ENCODE data around the gene OGFR.

OGFR gene

DNA sequence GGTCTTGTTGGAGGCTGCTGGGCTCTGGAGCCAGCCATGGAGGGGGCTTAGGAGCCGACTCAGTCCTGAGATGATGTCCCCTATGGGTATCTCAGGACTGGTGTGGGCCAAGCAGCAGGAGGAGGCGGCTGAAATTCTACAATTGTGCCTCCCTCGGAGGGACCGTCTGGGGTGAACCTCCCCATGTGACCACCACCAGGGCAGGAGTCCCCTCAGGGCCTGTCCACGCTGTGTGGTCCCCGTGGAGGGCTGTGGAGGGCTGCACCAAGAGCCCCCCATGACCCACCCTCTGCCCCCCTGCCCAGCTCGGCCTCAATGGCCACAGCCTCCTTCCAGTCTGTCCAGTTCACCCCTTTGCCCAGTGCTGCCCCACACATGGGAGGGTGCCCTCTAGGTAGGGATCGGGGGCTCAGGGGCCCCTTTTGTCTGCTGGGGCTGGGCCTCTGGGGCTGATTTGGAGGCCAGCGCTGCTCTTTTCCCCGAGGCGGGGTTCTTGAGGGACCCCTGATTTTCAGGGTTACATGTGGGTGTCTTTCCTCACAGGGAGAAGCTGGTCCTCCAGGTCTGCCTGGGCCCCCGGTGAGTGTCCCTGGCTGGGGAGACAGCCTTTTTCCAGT, 13.4 kb downstream of the OGFR start:
- Mint-ChIP-seq H3K36me3 (ENCODE audit: low read depth) (no peaks in the 10 kb centered on the region), H3K4me1 (ENCODE audit: low read depth) (peaks cover 11% of the 10 kb centered on the region), H3K27ac (no peak overlapping the region), H3K27me3 (peaks cover 43% of the 10 kb centered on the region), H3K9me3 (no peaks in the 10 kb centered on the region), H3K4me3 (no peak overlapping the region)
- no peak for DNase-seq

DNA sequence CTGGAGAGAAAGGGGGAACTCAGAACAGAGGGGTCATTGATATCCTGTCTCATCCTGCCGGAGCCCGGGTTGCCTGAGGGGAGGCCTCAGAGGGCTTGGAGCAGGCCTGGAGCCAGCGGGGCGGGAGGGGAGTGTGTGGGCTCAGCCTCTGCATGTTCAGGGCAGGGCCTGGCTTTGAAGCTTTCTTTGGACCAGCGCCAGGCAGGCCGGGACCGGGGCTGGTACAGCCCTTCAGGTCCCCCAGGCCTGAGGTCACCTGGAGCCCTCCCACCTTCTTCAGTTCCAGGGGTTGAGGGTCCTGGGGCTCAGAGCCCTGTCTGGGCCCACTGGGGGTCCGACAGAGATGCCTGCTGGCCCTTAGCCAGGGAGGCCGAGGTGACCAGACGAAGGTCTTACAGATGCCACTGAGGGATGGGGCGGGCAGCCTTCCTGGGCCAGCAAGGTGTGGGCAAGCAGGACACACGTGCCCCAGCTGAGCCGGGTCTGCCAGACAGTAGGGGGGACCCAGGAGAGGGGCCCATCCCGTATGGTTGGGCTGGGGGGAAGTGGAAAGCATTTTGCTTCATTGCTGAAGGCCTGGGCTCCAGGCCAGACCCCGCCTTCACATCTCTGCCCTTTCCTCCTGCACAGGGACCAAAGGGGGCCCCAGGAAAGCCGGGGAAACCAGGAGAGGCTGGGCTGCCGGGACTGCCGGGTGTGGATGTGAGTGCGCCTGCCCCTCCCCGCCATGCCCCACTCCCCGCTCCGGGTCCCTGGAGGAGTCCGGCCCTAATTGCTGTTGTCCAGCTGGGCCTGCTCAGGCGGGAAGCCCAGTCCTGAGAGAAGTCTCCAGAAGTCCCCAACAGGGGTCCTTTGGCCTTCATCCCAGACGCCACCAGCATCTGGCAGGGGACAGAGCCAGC, 14.2 kb downstream of the OGFR start:
- Mint-ChIP-seq H3K9me3 (no peaks in the 10 kb centered on the region), H3K27me3 (peaks cover 43% of the 10 kb centered on the region), H3K4me1 (ENCODE audit: low read depth) (peaks cover 11% of the 10 kb centered on the region), H3K27ac (no peak overlapping the region), H3K4me3 (no peak overlapping the region), H3K36me3 (ENCODE audit: low read depth) (no peaks in the 10 kb centered on the region)
- no peak for DNase-seq

DNA sequence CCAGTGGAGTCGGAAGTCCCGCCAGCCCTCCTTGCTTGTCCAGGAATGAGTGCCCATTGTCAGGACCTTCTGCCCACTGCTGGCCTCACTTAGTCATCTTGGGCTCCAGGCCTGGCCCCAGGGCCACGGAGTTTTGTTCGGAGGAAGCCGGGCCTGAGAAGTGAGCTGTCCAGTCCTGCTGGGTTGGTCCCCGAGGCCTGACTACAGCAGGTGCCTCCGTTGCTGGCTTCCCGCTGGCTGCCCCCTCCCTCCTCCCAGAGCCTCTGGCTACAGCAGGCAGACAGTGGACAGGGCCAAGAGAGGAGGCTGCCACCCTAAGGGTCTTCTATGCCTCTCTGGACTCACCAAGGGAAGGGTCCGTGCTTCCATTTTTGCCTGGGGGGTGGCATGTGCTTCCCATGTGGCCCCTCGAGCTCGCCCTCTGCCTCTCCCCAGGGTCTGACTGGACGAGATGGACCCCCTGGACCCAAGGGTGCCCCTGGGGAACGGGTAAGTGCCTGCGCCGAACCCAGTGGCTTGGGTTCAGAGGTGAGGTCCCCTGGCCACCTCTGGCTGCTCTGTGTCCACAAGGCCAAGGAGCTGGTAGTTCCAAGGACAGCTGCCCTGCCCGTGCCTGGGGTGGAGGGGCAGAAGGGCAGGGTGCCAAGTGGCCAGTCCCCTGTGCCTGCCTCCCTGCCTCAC, 15.0 kb downstream of the OGFR start:
- Mint-ChIP-seq H3K4me1 (ENCODE audit: low read depth) (peaks cover 9% of the 10 kb centered on the region), H3K36me3 (ENCODE audit: low read depth) (no peaks in the 10 kb centered on the region), H3K4me3 (no peak overlapping the region), H3K27ac (no peak overlapping the region), H3K9me3 (no peaks in the 10 kb centered on the region), H3K27me3 (peaks cover 41% of the 10 kb centered on the region)
- no peak for DNase-seq

DNA sequence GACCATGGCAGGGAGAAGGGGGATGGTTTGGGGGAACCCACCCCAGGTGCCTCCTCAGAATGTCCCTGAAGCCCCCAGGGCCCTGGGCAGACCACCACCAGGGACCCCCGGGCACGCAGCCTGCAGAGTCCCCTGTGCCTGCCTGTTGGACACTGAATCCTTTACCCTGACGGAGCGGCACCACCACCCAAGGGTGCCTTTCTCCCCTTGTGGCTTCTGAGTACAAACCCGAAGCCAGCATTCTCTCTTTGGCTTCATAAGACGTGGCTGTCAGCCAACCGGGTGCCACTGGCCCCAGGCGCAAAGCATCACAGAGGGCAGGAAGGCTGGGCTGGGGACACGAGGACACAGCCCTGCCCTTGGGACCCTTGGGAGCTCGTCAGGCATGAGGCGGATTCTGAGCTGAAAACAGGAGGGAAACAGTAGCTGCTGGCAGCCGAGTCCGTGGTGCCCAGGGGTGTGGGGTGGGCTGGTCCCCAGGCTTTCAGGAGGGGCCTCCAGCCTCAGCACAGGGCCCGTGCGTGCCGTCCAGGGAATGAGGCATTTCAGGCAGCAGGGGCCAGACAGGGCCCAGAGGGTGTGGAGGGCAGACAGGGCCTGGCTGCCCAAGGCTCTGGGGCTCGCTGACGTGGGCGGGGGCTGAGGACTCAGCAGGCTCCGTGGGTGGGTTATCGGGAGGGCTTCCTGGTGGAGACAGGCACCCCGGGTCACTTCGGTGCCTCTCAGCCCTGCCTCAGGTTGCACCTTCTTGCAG, 15.8 kb downstream of the OGFR start:
- Mint-ChIP-seq H3K9me3 (no peaks in the 10 kb centered on the region), H3K27ac (no peak overlapping the region), H3K36me3 (ENCODE audit: low read depth) (no peaks in the 10 kb centered on the region), H3K4me3 (no peak overlapping the region), H3K27me3 (peaks cover 35% of the 10 kb centered on the region), H3K4me1 (ENCODE audit: low read depth) (peaks cover 7% of the 10 kb centered on the region)
- DNase-seq = no peak

DNA sequence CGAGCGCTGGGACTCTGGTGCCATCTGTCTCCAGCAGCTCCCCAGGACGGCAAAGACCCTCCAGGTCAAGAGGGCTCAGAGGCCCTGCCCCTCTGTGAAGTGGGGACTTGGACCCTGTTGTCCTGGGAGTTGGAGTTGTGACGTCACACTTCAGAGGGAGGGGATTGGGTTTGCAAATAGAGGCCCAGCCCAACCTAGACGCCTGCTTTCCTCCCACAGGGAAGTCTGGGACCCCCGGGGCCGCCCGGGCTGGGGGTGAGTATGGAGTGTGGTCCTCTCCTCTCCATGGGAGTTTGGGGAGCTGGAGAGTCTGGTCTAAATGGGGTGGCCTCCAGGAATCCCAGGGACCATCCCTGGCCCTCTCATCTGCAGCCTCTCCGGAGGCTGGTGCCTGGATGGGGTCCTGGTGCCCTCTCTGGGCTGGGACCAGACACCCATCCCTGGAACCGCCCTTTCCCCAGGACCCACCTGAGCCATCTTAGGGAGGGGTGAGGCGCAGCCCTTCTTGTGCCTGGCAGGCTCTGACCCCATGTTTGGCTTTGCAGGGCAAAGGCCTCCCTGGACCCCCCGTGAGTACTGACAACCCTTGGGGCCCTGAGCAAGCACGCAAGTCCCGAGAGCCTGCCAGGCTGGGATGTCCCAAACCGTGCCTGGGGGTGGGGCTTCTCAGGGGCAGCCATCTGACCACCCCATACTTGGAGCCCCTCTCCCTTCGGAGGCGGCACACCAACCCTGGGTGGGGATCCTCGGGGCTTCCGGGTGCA, 16.5 kb downstream of the OGFR start:
- Mint-ChIP-seq H3K27ac (no peak overlapping the region), H3K4me1 (ENCODE audit: low read depth) (peaks cover 2% of the 10 kb centered on the region), H3K36me3 (ENCODE audit: low read depth) (no peaks in the 10 kb centered on the region), H3K27me3 (peaks cover 27% of the 10 kb centered on the region), H3K9me3 (no peaks in the 10 kb centered on the region), H3K4me3 (no peak overlapping the region)
- DNase-seq = no peak

DNA sequence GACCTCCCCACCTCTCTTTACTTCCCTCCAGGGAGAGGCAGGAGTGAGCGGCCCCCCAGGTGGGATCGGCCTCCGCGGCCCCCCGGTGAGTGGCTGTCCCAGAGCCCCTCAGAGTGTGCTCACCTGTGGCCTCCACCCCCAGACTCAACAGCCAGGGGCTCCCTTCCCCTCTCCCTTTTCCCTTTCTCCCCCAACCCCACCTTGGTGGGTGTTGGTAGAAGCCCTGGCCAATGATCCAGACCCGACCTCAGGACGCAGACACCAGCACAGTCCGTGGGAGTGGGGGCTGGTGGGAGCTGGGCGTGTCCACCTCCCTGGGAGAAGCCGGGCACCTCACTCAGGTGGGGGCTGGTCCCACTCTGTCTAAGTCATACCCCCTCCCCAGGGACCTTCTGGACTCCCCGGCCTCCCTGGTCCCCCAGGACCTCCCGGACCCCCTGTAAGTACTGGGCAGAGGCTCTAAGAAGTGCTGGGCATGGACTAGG, 17.1 kb downstream of the OGFR start:
- Mint-ChIP-seq H3K36me3 (ENCODE audit: low read depth) (no peaks in the 10 kb centered on the region), H3K27ac (no peak overlapping the region), H3K4me3 (no peak overlapping the region), H3K4me1 (ENCODE audit: low read depth) (no peaks in the 10 kb centered on the region), H3K9me3 (no peaks in the 10 kb centered on the region), H3K27me3 (peaks cover 22% of the 10 kb centered on the region)
- no peak for DNase-seq

DNA sequence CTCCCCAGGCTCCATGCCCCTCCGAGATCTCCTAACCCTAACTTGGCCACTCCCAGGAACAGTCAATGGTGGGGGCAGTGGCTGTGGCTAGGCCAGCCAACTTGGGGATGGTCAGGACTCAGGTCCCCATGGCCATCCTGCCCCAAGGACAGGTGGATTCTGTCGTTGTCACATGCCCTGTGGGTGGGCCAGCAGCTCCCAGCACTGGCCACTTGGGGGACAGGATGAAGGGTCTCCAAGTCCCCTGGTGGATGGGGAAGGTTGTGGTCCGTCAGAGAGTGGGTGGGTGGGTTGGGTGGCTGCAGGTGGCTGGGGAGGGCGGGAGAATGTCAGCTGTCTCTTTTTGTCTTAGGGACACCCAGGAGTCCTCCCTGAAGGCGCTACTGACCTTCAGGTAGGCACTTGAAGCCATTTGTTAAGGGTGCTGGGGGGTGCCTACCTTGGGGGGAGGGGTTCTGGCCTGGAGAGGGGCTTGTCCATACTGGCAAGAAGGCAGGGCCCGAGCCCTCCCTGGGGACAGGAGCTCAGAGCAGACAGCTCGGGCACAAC, 17.7 kb downstream of the OGFR start:
- Mint-ChIP-seq H3K27ac (no peak overlapping the region), H3K9me3 (no peaks in the 10 kb centered on the region), H3K36me3 (ENCODE audit: low read depth) (no peaks in the 10 kb centered on the region), H3K27me3 (peaks cover 22% of the 10 kb centered on the region), H3K4me1 (ENCODE audit: low read depth) (no peaks in the 10 kb centered on the region), H3K4me3 (no peak overlapping the region)
- DNase-seq = no peak

DNA sequence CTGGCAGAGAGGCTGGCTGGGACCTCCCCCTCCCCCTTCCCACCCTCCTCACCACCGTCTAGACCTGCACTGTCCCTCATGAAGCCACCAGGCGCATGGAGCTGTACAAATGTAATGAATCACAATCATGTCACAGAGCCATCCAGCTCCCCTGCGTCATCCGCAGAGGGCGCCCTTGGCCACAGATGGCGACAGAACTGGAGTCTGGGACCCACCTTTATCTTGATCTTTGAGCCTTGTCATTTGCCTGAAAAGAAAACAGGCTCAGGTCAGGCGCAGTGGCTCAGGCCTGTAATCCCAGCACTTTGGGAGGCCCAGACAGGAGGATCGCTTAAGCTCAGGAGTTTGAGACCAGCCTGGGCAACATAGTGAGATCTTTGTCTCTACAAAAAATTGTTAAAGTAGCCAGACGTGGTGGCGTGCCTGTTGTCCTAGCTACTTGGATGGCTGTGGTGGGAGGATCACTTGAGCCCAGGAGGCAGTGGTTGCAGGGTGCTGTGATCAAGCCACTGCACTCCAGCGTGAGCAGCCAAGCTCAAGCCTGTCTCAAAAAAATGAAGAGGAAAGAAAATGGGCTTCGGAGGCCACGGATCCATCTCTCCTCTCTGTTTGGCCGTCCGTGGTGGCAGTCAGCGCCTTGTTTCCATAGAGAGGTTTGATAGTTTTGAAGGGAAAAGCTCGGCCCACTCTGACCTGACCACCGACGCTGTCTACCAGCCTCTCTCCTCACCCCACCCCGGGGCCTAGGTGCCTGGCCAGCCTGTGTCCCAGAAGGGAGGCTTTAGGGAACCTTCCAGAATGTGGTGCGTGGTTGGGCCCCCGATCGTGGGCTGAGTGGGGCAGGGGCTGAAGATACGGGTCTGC, 18.4 kb downstream of the OGFR start:
- no peaks in the 10 kb centered on the region for H3K9me3 Mint-ChIP-seq
- DNase-seq = no peak
- H3K4me3 Mint-ChIP-seq = no peak overlapping the region
- H3K27me3 Mint-ChIP-seq = peaks cover 17% of the 10 kb centered on the region
- no peaks in the 10 kb centered on the region for H3K36me3 Mint-ChIP-seq (ENCODE audit: low read depth)
- H3K4me1 Mint-ChIP-seq (ENCODE audit: low read depth) = no peaks in the 10 kb centered on the region
- no peak overlapping the region for H3K27ac Mint-ChIP-seq

DNA sequence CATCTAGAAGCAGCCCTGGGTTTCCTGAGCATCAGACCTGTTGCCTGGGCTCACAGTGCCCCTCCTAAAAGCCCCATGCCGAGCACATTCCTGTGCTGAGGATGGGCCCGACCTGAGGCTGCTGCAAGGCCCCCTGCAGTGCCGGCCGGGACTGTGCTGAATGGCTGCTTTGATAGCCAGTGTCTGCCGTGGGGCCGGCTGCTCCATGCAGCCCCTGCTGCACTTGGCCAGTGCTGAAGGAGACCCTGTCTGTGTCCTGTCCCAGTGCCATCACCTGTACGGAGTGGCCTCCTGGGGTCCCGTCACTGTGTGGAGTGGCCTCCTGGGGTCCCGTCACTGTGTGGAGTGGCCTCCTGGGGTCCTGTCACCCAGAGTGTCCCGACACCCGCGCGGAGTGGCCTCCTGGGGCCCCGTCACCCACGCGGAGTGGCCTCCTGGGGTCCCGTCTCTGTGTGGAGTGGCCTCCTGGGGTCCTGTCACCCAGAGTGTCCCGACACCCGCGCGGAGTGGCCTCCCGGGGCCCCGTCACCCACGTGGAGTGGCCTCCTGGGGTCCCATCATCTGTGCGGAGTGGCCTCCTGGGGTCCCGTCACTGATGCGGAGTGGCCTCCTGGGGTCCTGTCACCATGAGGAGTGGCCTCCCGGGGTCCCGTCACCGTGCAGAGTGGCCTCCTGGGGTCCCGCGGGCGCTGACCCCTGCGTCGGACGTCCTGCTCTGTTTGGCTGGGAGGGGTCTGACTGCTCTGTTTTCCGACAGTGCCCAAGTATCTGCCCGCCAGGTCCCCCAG, 19.2 kb downstream of the OGFR start:
- Mint-ChIP-seq H3K9me3 (no peaks in the 10 kb centered on the region), H3K36me3 (ENCODE audit: low read depth) (no peaks in the 10 kb centered on the region), H3K27me3 (peaks cover 11% of the 10 kb centered on the region), H3K27ac (no peak overlapping the region), H3K4me3 (no peak overlapping the region), H3K4me1 (ENCODE audit: low read depth) (no peaks in the 10 kb centered on the region)
- no peak for DNase-seq

DNA sequence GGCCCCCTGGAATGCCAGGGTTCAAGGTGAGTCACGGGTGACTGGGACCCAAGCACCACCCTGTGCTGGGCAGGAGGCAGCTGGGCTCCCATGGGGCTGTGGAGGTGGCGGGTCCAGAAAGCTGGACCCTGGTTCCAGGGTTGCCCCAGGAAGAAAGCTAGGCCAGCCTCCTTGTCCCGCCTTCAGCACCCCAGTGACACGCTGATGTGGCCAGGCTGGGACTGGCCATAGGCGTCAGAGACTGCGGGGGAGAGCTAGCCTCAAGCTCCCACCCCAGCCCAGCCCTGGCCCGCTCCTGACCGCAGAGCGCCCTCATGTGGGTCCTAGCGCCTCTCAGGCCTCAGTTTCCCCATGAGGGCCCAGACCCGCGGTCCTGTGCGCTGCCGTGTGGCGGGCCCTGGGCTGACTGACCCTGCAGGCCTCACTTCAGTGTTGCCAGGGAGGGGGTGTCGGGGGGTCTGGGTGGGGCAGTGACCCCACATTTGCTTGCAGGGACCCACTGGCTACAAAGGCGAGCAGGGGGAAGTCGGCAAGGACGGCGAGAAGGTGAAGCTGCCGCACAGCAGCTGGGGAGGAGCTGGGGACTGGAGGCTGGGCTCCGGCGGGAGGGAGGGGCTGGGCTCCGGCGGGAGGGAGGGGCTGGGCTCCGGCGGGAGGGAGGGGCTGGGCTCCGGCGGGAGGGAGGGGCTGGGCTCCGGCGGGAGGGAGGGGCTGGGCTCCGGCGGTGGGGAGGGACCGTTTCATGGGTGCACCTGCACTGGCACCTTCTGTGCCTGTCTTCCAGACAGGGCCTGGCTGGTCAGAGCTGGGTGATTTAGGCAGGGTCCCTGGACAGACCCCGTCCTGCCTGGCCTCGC, 20.1 kb downstream of the OGFR start:
- H3K9me3 Mint-ChIP-seq = no peaks in the 10 kb centered on the region
- no peak overlapping the region for H3K27ac Mint-ChIP-seq
- no peaks in the 10 kb centered on the region for H3K4me1 Mint-ChIP-seq (ENCODE audit: low read depth)
- peaks cover 5% of the 10 kb centered on the region for H3K27me3 Mint-ChIP-seq
- no peak overlapping the region for H3K4me3 Mint-ChIP-seq
- H3K36me3 Mint-ChIP-seq (ENCODE audit: low read depth) = no peaks in the 10 kb centered on the region
- no peak for DNase-seq

DNA sequence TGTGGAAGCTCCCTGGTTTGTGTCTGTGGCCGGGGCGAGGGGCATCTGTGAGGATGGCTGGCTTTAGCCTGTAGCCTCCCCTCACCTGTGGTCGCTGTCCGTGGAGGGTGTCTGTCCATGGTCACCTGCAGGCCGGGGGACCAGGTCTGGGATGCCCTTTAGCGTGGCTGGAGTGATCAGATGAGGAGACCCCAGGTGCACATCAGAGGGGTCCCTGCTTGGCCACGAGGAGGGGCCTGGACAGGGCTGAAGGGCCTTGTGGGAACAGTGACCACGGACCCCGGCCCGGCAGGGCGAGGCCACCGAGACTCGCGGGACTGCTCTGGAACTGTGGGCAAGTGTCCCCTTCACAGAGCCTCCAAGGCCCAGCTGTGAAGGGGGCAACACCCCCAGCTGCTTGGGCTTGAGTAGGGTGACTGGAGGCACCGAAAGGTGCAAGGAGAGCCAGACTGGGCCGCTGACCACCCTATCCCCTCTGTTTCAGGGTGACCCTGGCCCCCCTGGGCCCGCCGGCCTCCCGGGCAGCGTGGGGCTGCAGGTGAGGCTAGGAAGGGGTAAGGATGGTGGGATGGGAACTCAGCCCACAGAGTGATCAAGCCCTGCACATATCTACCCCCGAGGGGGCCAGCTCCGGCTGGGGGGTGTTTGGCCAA, 20.8 kb downstream of the OGFR start:
- no peak for DNase-seq

More for the DNA sequence above, 20.8 kb downstream of the OGFR start:
- Mint-ChIP-seq H3K27ac (no peak overlapping the region), H3K9me3 (no peaks in the 10 kb centered on the region), H3K27me3 (no peaks in the 10 kb centered on the region), H3K4me3 (no peak overlapping the region), H3K4me1 (ENCODE audit: low read depth) (no peaks in the 10 kb centered on the region), H3K36me3 (ENCODE audit: low read depth) (no peaks in the 10 kb centered on the region)

Data from activated T-cell treated with anti-CD3 and anti-CD28 coated beads, Interleukin-2, amount 50 U/mL, for 24 hours (primary cell).